ENCODE measurements around the gene OPCML.

- no peak for TF ChIP-seq CTCF (IDR thresholded peaks at IDR 0.05; ENCODE audit: low read depth, low read length, missing input control)
- TF ChIP-seq SP1 (IDR thresholded peaks at IDR 0.05): no peak
- TF ChIP-seq, protein P1, sequence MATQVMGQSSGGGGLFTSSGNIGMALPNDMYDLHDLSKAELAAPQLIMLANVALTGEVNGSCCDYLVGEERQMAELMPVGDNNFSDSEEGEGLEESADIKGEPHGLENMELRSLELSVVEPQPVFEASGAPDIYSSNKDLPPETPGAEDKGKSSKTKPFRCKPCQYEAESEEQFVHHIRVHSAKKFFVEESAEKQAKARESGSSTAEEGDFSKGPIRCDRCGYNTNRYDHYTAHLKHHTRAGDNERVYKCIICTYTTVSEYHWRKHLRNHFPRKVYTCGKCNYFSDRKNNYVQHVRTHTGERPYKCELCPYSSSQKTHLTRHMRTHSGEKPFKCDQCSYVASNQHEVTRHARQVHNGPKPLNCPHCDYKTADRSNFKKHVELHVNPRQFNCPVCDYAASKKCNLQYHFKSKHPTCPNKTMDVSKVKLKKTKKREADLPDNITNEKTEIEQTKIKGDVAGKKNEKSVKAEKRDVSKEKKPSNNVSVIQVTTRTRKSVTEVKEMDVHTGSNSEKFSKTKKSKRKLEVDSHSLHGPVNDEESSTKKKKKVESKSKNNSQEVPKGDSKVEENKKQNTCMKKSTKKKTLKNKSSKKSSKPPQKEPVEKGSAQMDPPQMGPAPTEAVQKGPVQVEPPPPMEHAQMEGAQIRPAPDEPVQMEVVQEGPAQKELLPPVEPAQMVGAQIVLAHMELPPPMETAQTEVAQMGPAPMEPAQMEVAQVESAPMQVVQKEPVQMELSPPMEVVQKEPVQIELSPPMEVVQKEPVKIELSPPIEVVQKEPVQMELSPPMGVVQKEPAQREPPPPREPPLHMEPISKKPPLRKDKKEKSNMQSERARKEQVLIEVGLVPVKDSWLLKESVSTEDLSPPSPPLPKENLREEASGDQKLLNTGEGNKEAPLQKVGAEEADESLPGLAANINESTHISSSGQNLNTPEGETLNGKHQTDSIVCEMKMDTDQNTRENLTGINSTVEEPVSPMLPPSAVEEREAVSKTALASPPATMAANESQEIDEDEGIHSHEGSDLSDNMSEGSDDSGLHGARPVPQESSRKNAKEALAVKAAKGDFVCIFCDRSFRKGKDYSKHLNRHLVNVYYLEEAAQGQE (IDR thresholded peaks at IDR 0.05): no peak
- TF ChIP-seq ATF3 (IDR thresholded peaks at IDR 0.05): no peak
- TF ChIP-seq NR2F2 (IDR thresholded peaks at IDR 0.05): no peak
Observed at GRCh38 chr11:132607575-132607974, 924.7 kb downstream of the OPCML start.
